ENCODE data around the gene RUFY1.
"Not testable (repeated sequence)": the region's sequence is repeated elsewhere in the genome, so short reads cannot be mapped to it uniquely, and the experiment has no call there.

GRCh38 chr5:179502420-179502819 is 47.9 kb upstream of the RUFY1 start:
- TF ChIP-seq POLR2A, CTCF (IDR thresholded peaks at IDR 0.05): not testable (repeated sequence)

All from ovary (tissue), 3 donors.